GM18868 (cell line): Measurements from ENCODE around the gene PLEKHG3.

ENCODE experiments used
- ATAC-seq: cut with Tn5 transposase; IDR thresholded peaks from one replicate; pipeline ENCODE4 v1.9.1; 2021; ENCODE audit warnings: mild to moderate bottlenecking, moderate library complexity; ENCODE audit not compliant: unreplicated experiment

Gene PLEKHG3

DNA sequence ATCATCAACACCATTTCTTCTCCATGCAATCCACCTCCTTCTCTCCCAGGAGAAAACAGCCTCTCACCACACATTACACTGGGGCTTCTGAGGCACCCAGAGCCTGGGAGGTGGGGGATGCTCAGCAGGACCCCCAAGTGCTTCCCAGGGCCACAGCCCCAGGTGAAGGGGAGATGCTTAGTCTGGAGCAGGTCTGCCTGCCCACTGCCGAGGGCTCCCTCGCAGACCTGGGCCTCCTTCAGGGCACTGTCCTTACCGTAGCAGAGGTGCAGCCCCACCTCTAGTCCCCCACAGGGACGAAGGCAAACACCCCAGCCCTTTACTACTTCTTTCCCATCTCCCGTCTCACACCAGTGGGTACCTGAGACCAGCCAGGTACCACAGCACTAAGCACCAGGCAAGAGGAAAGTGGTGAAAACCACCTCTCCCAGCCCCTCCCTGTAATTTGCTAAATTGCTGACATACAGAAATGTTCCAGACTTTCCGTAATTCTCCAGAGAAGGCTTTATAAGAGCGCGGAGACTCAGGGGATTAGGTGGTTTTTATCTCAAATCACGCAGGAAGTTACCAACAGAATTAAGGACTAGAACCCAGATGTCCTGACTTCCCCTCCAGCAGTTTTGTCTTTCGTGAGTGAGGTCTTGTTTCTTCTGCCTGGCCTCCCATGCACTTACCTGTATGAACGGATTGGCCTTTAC lies 59.0 kb downstream of the PLEKHG3 start:
- no peak for ATAC-seq

DNA sequence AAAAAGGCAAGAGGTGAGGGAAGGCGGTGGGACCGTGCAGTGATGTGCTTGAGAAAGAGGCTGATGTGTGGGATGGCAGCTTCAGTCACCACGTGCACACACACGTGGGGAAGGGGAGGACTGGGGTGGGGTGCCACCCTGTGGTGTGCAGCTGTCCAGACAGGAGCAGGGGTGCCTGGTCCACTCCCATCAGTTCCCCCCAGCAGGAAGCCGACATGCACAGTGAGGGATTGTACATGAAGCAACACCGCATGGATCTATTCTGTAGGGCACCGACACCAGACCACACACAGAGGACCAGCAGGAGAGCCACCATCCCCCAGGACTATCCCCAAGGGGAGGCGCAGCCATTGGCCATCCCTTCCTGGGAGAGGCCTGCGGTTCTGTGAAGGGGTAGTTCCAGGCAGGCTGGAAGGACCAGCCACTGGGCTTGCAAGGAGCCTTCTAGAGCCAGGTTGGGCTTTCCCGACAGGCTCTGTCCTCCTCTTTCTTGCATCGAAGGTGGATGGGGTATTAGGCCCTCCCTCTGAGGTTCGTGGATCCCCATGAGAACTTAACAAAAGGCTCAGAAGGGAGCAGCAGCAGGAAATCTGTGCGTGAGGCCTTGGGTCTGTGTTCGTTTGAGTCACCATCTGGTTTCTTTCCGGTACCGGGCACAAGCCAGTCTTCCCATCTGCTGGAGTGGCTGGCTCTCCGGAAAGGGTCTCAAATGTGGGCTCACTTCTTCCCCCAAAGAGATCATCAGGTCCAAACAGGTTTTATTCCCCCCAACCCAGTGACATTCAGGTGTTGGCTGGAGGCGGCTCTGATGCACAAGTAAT lies 59.8 kb downstream of the PLEKHG3 start:
- ATAC-seq, result no peak

DNA sequence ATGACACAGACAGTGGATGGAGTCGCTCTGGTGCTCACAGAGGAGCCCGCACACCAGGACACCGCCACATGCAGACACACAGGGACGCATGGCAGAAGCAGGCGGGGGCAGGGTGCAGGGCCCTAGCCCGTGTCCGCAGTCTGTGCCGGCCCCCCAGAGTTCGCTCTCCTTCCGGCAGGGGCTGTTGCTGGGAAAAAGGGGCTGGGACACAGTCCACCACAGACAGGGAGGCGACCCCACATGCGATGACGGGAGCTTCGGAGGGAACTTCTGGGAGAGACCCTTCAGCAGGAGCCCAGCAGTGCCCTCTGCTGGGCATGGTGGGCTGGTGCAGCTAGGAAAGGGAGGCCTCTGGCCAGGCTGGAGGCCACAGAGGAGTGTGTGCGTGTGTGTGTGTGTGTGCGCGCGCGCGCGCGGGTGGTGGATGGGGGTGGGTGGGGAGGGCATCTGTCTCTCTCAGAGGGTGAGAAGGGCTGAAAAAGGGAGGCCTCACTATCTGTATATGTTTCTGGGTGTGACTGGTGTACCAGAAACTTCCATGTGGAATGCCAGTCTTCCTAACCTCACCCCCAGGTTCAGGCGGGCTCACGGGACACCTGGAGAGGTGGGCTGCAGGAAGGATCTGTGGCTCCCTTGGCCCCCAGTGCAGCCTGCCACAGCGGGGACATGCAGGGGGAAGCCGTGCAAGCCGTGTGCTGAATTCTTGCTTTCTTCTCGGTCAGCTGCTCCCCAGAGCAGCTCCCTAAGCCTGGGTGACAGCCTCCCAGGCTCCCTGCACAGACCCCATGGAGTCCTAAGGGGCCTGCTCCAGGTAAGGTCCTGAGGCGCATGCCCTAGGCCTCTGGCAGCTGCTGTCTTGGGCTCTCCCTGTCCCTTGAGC lies 60.7 kb downstream of the PLEKHG3 start:
- peak; percentile 57 for ATAC-seq

DNA sequence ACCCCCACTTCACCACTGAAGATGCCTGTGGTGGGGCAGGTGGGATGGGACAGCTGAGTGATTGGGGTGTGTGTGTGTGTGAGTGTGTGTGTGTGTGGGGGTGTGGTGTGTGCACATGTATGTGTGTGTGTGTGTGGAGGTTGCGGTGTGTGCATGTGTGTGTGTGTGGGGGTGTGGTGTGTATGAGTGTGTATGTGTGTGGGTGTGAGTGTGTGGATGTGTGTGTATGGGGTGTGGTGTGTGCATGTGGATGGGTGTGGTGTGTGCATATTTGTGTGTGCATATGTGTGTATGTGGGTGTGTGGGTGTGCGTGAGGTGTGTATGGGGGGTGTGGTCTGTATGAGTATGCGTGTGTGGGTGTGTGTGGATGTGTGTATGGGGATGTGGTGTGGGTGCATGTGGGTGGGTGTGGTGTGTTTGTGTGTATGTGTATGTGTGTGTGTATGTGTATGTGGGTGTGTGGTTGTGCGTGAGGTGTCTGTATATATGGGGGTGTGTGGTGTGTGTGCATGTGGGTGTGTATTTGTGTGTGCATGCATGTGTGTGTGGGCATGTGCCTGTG lies 61.6 kb downstream of the PLEKHG3 start:
- no peak for ATAC-seq

DNA sequence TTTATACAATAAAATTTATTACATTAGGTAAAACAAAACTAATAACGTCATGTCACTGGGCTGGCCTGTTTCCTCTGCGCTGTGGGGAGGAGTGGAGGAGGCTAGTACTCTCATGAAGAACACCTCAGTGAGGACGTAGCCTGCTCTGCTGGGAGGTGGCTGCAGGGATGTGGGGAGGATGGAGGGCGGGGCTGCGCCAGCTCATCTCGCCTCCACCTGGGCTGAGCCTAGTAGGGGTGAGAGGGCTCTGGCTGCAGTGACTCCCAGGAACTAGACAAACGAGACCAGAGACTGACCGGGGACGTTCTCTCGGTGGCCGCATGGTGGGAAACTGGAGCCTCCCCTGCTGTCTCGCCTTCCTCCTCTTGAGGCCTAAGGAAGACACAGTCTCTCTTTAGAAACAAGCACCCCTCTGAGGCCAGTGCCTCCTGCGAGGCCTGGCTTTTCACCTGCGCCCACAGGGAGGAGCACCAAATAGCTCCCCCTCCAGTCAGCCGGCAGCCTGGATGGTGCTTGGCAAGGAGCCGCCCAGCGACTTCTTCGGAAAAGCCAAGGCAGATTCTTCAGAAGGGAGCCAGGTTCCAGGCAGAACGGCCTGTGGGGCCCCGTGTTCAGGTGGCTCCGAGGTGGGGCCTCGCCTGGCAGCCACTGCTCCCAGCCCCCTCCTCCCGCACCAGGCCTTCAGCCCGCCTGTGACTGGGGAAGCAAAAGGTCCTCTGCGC lies 62.4 kb downstream of the PLEKHG3 start:
- no peak for ATAC-seq

DNA sequence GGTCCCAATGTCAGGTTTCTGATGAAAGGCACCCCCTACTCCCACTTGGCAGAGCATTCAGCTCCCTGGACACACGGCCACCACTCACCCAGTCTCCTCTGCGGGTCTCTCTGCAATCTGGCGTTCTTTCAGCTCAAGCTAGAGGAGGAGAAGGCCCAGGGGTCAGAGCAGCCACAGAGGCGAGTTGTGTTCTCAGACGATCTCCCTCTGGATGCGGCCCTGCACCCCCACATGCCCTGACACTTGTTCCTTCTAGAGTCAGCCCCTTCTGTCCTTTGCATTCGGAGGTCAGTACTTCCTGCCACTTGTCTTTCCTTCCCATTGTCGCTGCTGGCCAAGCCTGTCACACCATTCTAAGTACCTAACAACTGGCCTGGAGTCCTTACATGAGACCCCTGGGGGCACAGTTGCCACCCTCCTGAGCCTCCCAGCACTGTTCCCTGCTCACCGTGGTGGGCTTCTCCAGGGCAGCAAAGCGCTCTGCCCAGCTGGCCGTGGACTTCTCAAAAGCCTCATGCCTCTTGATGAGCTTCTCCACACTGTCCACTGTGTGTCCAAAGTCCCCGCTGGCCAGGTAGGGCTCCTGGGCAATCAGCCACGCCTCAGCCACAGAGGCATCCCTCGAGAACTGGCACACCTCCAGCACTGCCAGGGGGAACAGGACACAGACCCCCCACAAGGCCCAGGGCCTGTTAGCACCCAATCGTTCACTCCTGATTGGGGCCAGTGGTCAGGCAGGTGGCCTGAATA lies 63.2 kb downstream of the PLEKHG3 start:
- no peak for ATAC-seq

DNA sequence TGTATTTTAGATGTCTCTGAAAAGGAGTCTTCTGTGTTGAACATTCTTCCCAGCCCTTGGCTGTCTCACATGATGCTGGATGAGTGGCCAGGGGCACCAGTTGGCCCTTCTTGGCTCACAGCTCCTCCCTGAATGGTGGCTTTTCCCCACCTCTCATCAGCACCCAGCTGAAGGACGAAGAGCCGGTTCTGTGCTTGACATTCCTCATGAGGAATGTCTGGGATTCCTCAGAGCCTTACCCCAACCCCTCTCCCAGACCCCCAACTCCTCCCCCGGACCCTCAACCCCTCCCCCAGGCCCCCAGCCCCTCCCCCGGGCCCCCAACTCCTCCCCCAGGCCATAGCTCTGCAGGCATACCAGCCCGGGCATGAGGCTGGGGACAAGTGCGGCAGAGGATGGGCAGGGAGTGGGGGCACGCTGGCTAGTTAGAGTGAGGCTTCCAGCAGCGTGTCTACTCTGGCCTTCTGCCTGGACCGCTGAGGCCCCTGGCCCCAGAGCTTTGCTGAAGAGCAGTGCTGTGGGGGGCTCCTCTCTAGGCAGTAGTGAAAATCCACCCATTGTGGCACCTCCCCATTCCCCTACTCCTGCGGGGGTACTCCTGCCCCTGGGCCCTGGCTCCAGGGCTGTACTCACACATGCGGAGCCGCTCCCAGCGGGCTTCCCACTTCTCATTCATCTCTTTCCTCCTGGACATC lies 64.3 kb downstream of the PLEKHG3 start:
- ATAC-seq, result no peak

DNA sequence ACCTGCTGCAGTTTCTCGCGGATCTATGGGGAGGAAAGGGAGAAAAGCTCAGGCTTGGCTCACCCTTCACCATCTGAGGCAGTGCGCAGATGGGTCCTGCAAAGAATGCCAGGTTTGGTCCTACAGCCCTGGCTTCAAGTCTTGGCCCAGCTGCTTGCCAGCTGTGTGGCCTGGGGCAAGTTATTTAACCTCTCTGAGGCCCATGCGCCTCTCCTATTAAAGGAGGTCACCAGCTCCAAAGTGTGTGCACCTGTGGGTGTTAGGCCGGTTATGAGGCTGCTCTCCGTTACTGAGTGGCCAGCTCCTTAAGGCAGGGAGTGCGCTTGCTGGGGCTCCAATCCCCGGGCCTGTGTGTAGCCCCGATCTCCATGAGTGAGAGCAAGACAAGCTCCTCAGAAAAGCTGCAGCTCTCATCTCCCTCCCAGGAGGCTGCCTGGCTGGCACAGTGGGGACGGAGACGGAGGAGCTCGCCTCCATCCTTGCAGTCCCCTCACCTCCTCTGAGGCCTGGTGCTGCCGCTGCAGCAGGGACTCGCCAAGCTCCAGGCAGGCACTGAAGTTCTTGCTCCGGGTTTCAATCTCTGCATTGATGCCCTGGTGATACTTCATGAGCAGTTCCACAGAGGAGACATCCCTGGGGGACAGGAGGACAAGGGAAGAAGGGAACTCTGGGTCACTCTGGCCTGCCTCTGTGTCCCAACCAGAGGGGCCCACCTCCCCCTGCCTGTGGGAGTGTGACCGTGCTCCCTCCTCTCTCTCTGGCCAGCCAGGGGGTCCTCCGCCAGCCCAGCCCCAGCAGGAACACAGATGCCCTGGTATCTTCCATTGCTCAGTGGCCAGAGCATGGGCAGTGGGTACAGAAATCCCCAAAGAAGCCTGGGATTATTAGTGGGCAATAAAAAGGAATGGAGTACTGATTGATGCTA lies 65.1 kb downstream of the PLEKHG3 start:
- no peak for ATAC-seq

DNA sequence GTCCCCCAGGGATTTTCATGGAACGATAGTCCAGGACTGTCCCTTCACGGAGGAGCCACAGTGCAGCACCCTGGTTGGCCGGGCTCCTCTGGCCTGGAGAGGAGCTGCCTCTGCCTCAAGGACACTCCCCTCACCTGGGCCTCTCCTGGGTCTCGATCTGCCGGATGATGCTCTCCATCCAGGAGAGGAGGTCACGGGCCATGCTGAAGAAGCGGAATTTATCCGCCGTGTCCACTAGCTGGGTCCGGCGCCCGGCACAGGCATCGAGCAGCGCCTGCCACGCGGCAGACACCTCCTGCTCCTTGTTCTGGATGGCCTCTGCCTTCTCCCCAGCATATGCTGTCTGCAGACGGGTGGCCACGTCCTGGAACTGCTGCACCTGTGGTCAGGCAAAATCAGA lies 66.5 kb downstream of the PLEKHG3 start:
- no peak for ATAC-seq

DNA sequence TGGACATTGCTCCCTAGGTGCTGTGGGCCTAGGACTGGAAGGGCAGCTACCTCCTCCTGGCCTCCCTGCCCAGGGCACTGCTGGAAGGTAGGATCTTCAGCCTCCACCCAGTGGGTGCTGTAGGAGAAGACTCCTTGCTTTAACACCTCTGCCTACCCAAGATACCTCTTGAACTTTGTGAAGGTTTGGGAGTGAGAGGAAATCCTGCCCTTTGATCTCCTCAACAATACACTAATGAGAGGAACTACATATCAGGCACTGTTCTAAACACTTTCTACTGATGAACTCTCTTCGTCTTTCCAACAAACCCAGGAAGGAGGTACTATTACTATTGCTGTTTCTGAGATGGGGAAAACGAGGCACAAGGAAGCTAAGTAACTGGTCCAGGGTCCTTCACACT lies 66.9 kb downstream of the PLEKHG3 start:
- ATAC-seq, result no peak

DNA sequence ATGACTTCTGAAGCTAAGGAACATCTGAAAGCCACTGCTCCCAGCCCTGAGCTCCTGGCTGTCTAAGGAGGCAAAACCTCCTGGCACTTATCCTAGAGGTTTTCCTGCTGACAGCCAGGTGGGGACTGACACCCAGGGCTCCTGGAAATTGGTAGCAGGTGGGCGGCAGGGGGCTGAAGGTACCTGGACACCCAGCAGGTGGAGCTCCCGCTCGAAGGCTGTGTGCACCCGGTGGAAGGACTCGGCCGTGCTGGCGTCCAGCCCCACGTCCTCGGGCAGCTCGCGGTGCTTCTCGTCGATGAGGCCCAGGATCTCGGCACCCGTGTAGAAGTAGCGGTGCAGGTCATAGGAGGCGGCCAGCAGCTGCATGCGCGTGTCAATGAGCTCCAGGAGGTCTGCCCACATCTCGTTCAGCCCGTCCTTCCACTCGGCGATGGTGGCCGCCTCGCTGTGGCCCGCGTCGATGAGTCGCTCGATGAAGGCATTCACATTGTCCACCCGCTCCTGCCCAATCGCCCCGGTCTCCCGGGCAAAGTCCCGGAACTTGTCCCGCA lies 68.2 kb downstream of the PLEKHG3 start:
- ATAC-seq, result no peak

DNA sequence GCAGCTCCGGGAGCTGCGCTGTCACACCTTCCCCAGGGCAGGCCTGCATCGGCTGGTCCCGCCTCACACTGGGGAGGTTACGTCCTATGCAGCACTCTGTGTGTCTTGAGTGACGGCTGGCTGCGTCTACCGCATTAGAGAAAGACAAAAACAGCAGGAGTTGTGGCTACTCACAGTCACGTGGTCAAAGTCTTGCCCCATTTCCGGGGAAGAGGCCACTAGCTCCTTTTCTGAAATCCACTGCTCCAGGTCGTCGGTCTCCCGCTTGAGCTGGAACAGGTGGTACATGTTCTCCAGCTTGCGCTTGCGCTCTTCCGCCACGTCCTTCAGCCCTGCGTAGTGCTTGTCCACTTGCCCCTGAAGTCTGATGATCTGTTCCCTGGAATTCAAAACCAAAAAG lies 68.8 kb downstream of the PLEKHG3 start:
- ATAC-seq, result no peak

DNA sequence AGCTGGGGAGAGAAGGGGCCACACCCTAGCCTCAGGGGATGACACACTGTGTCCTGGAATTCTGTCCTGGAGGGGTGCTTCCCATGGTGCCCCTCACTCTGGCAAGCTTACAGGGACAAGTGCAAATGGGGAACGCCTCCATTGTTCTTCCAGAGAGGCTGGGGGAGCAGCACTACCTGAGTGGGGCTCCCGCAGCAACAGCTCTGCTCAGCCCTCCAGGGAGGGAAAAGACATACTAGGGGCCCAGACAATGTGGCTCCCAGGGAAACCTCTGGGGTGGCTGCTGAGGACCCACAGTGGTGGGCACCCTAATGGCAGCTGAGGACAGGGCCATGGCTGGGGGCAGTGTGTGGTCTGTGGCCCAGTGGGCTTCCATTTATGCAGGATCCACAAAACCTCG lies 69.4 kb downstream of the PLEKHG3 start:
- no peak for ATAC-seq

DNA sequence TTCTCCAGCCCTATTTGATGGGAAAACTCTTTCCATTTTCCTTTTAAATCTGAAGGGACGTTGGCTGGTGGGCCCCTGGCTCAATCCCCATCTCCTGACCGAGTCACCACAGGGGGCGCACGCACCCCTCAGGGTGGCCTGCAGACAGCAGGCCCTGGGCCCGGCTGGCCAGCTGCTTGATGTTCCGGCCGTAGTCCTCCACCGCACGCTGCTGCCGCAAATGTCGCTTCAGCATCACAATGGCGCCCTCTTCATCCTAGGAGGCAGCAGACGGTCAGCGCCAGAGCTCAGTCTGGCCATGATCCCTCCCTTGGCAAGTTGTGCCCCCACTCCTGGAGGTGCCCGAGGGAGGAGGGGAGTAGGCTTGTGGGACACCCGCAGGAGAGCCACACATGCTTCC lies 70.0 kb downstream of the PLEKHG3 start:
- ATAC-seq, result no peak

DNA sequence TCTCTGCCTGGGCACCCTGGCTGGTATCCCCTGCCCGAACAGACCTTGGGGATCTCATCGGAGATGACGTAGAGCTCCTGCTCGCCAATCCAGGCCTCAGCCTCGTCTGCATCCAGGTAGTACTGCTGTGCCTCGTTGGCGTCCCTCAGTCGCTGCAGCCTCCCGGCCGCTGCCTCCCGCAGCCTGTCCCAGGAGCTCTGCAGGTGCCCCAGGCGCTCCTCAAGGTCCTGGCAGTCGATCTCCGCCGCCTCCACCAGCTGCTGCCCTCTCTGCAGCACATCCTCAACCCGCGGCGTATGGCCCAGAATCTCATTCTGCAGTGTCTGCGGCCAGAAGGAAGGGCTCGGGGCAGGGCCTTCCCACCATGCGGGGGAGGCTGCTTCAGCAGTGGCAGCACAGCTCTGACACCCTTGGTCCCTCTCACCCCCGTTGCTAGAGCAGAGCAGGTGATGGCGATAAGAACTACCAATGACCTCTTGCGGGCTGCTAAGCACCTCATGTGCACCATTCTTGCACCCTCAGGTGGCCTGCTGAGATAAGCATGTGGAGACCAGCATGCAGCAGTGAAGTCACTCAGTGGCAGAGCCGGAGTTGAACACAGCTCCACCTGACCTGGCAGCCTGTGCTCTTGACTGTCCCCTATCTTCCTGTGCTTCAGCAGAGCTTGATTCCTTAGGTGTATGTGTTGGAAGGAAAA lies 71.0 kb downstream of the PLEKHG3 start:
- ATAC-seq, result no peak

DNA sequence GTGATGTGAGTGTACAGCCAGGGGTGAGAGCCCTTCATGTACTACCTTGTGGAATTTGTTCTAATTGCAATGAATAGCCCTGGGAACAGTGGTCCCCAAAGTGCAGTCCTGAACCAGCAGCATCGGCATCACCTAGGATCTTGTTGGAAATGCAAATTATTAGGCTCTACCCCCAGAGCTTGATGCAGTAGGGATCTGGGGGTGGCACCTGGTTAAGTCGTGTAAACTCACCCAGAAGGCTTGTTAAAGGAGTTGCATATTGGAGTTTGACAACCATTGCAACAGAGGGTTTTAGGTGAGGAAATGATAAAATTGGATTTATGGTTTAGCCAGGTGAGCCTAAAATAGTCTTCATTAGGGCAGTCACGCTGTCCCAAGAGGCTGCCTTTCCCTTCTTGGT lies 73.2 kb downstream of the PLEKHG3 start:
- ATAC-seq, result no peak

DNA sequence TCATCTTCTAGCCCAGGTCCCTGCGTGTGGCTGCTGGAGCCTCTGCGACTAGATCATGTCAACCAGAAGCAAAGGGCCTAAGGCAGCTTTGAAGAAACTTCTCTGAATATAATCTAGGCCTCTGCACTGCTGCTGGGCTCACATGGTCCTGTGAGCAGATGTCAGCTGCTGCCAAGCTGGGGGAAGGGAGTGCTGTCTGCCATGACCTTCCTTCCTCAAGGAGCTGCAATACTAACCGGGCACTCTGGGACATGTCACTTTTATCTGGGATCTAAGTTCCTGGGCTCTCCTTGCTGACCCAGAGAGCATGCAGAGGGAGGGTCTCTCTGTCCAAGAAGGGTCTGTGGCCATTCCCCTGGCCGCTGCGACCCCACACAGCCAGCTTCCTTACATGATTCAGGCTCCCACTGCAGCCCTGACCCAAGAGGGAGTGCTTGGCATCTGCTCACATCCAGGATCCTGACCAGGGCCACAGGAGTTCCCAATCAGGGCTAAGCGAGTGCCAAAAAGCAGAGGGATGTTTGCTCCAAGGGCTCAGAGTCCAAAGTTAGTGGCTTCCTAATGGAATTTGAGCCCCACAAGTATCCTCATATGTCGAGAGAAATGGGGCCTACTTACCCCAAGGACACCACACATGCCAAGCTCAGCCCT lies 74.0 kb downstream of the PLEKHG3 start:
- no peak for ATAC-seq
